ENCODE data around the gene PGK1.
"Not testable (repeated sequence)": the region's sequence is repeated elsewhere in the genome, so short reads cannot be mapped to it uniquely, and the experiment has no call there.

Gene PGK1

GRCh38 chrX:78140206-78140605 lies 36.2 kb downstream of the PGK1 start:
- no peak for TF ChIP-seq MAX (IDR thresholded peaks at IDR 0.05; ENCODE audit: low read depth, low read length)
- TF ChIP-seq CTCF (IDR thresholded peaks at IDR 0.05; ENCODE audit: low read depth, low read length): no peak
- TF ChIP-seq MYC (IDR thresholded peaks at IDR 0.05; ENCODE audit: low read depth, low read length): no peak
- no peak for TF ChIP-seq POLR2A (IDR thresholded peaks at IDR 0.05; ENCODE audit: extremely low read depth, insufficient read length)
- no peak overlapping the region for H3K4me3 ChIP-seq (ENCODE audit: low read depth, low read length)
- DNase-seq (ENCODE audit: low read depth): no peak

- H3K4me3 ChIP-seq (ENCODE audit: low read depth, low read length); DNase-seq (ENCODE audit: low read depth): not testable (repeated sequence)
Observed at GRCh38 chrX:78147002-78147540, 43.0 kb downstream of the PGK1 start.

- not testable (repeated sequence) for H3K4me3 ChIP-seq (ENCODE audit: low read depth, low read length); DNase-seq (ENCODE audit: low read depth)
Observed at GRCh38 chrX:78157373-78157772, 53.3 kb downstream of the PGK1 start.

GRCh38 chrX:78157846-78158245 lies 53.8 kb downstream of the PGK1 start:
- DNase-seq (ENCODE audit: low read depth); H3K4me3 ChIP-seq (ENCODE audit: low read depth, low read length): not testable (repeated sequence)

GRCh38 chrX:78160711-78161110 lies 56.7 kb downstream of the PGK1 start:
- H3K4me3 ChIP-seq (ENCODE audit: low read depth, low read length); DNase-seq (ENCODE audit: low read depth): not testable (repeated sequence)

- DNase-seq (ENCODE audit: low read depth); H3K4me3 ChIP-seq (ENCODE audit: low read depth, low read length): not testable (repeated sequence)
Observed at GRCh38 chrX:78163175-78163574, 59.1 kb downstream of the PGK1 start.

GRCh38 chrX:78165425-78165824 lies 61.4 kb downstream of the PGK1 start:
- H3K4me3 ChIP-seq (ENCODE audit: low read depth, low read length): no peak overlapping the region
- no peak for TF ChIP-seq MAX (IDR thresholded peaks at IDR 0.05; ENCODE audit: low read depth, low read length)
- TF ChIP-seq CTCF (IDR thresholded peaks at IDR 0.05; ENCODE audit: low read depth, low read length): no peak
- no peak for TF ChIP-seq POLR2A (IDR thresholded peaks at IDR 0.05; ENCODE audit: extremely low read depth, insufficient read length)
- no peak for TF ChIP-seq MYC (IDR thresholded peaks at IDR 0.05; ENCODE audit: low read depth, low read length)
- DNase-seq (ENCODE audit: low read depth): no peak

GRCh38 chrX:78168065-78168464 lies 64.0 kb downstream of the PGK1 start:
- no peak overlapping the region for H3K4me3 ChIP-seq (ENCODE audit: low read depth, low read length)
- DNase-seq (ENCODE audit: low read depth): peak; percentile 1
- TF ChIP-seq POLR2A (IDR thresholded peaks at IDR 0.05; ENCODE audit: extremely low read depth, insufficient read length) (no peak), MYC (IDR thresholded peaks at IDR 0.05; ENCODE audit: low read depth, low read length) (no peak)
